H54 (cell line): ENCODE results near the gene COX6A1.
"Not testable (repeated sequence)": the region's sequence is repeated elsewhere in the genome, so short reads cannot be mapped to it uniquely, and the experiment has no call there.

ENCODE experiments used
- DNase-seq: peaks from one replicate; pipeline ENCODE4 v3.0.0; 2011; ENCODE audit warnings: low spot score, mixed read lengths; ENCODE audit not compliant: insufficient read length
- FAIRE-seq: peaks from 3 replicates; lab custom pipeline; 2011; peaks lifted over from hg19 to GRCh38; lab: Jason Lieb, UNC
- POLR2A ChIP-seq: IDR thresholded peaks from 2 replicates; pipeline ENCODE4 v1.6.1; 2011; ENCODE audit warnings: low read depth, mild to moderate bottlenecking, low read length

Gene COX6A1

DNA sequence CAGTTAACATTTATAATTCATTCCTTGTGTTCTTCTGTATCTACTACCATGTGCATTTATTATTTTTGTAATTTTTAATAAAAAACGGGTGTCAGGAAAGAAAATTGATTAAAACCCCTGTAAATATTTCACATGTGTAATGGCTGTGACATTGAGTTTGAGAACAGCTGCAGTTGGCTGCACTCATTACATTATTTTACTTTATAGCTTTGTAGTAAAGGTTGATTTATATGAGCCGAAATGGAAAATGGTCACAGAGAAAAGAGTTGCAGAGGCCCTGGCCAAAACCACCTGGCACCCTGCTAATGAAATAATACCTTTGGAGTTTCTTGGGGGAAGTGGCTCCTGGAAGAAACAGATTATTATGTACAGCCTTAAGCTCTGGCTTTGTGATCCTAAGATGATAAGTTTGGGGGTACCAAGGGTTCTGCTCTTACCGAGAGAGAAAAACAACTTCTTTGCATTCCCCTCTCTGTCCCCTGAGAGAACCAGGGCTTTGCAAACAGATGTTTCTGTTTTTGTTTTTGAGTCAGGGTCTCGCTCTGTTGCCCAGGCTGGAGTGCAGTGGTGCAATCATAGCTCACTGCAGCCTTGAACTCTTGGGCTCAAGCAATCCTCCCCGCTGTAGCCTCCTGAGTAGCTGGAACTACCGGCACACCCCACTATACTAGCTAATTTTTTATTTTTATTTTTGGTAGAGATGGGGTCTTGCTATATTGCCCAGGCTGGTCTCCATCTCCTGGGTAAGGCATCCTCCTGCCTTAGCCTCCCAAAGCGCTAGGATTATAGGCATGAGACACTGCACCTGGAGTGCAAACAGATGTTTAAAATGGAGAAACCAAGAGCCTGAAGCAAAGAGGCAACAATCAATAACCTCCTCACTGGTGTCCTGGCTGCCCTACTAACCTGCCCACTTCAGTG lies 48.3 kb downstream of the COX6A1 start:
- FAIRE-seq (no peak), DNase-seq (no peak)
- TF ChIP-seq POLR2A = no peak

DNA sequence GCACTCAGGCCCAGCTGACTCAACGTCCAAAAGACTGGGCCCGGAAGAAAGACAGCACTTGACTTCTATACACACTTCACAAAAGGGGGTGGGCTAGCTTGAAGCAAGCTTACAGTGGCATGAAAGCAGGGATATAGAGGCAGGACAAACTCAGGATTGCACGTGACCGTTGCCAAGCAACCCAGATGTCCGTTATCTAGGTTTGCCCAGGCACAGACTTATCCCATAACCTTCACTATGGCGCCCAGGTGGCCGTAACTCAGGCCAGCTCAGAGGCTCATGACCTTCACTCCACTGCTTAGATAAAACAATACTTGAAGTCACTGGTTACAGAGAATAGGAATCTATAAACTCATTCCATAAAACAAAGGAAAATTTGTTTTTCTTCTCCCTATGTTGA lies 49.6 kb downstream of the COX6A1 start:
- not testable (repeated sequence) for DNase-seq, FAIRE-seq

GRCh38 chr12:120488057-120488640 lies 50.2 kb downstream of the COX6A1 start:
- no peak for TF ChIP-seq POLR2A
- DNase-seq (no peak), FAIRE-seq (no peak)

DNA sequence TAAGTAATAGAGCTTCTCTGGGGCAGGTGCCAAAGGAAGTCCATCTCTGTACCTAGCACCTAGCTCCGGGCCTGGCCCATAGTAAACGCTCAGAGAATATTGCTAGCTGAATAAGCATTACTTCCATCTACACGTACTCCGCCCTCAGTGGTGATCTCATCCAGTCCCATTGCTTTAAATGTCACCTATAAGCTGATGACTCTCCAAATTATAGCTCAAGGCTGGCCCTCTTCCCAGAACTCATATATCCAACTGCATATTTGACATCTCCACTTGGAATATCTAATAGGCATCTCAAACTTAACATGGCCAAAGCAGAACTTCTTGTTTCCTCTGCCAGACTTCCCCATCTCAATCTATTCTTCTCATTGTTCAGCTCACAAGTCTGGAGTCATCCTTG lies 51.1 kb downstream of the COX6A1 start:
- DNase-seq (peak; percentile 40), FAIRE-seq (no peak)
- no peak for TF ChIP-seq POLR2A

DNA sequence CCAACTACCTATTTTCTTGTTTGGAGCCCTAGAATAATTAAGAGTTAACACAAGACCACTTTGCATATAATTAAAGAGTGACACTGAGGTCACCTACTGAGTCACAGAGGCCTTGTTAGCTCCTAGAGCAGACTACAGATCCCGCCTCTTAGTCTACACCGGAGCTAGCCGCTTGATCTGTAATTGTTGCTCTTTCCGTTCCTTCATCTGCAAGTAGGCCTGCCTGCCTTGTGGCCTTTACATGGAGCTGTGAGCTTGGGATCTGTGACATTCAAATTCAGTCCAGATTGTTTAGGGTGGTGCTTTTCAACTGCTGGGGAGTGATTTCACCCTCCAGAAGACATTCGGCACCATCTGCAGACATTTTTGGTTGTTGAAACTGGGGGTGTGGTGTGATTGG lies 52.4 kb downstream of the COX6A1 start:
- DNase-seq (no peak), FAIRE-seq (no peak)
- TF ChIP-seq POLR2A = no peak
